Sigmoid colon (tissue), 4 donors: ENCODE measurements around the gene FAM174C.

Experiments used
- CTCF ChIP-seq, 4 experiments: fragments of 450-650 bp in 3 of 4; fragments of 200-600 bp in 1 of 4; IDR thresholded peaks; one replicate each; pipeline ENCODE4 v1.5.1; 2016 to 2019; ENCODE audit warnings: antibody characterized with exemption in 4 of 4, mild to moderate bottlenecking in 3 of 4, moderate library complexity in 2 of 4
- EP300 ChIP-seq, 4 donors: sonication (generic); formaldehyde crosslinking; IDR thresholded peaks; one replicate each; pipeline ENCODE4 v1.6.1; 2017; ENCODE audit warnings: antibody characterized with exemption in 4 of 4
- POLR2A ChIP-seq, 2 donors: fragments of 450-650 bp; IDR thresholded peaks; one replicate each; pipeline ENCODE4 v1.6.1; 2016; ENCODE audit warnings: antibody characterized with exemption in 2 of 2, mild to moderate bottlenecking in 2 of 2, moderate library complexity in 2 of 2
- POLR2AphosphoS5 ChIP-seq, 4 donors: sonication (generic); formaldehyde crosslinking; IDR thresholded peaks; one replicate each; pipeline ENCODE4 v1.6.1; 2017; ENCODE audit warnings: antibody characterized with exemption in 4 of 4

- TF ChIP-seq CTCF (IDR thresholded peaks at IDR 0.05) (no peak), POLR2AphosphoS5 (IDR thresholded peaks at IDR 0.05) (no peak), POLR2A (IDR thresholded peaks at IDR 0.05) (no peak), EP300 (IDR thresholded peaks at IDR 0.05) (no peak)
Observed at GRCh38 chr19:1299801-1300200, 24.5 kb downstream of the FAM174C start.
